ENCODE measurements around the gene PTPRN2.

The PTPRN2 gene

DNA sequence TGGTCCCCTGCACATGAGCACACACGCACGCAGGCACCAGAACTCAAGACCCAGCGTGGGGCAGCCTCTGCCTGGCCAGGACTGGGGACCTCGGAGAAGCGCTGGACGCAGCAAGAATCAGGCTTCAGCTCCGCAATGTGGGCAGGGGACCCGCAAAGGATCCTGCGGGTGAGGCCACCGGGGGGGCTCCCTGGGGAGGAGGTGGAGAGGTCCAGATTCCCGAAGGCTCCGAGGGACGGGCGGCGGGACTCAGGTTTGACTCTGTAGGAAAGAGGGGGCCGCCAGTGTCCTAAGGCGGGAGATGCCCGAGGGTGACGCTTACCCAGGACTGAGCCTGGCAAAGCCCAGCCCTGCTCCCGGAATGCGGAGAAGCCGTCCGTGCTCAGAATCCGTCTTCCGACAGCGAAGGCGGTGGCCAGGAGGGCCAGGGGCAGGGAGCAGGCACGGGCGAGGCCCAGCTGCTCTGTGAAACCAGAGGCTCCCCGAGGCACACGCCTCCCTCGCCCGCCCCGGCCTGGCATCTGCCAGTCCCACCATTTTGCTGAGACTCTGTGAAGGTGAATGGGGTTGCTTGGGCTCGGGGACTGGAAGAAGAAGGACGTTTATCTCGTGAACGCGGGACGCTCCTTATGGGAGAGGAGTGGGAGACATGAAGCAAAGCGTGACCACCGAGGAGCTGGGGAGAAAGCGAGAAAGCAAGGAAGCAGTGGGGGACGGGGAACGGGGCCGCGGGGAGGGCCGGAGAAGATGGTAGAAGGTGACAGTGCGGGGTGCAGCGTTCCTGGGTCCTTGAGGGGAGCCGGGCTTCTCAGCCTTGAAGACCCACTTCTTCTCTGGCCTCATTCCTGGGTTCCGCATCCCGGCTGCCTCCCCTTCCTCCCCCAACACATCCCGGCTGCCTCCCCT, 489.2 kb downstream of the PTPRN2 start:
- DNase-seq = no peak

DNA sequence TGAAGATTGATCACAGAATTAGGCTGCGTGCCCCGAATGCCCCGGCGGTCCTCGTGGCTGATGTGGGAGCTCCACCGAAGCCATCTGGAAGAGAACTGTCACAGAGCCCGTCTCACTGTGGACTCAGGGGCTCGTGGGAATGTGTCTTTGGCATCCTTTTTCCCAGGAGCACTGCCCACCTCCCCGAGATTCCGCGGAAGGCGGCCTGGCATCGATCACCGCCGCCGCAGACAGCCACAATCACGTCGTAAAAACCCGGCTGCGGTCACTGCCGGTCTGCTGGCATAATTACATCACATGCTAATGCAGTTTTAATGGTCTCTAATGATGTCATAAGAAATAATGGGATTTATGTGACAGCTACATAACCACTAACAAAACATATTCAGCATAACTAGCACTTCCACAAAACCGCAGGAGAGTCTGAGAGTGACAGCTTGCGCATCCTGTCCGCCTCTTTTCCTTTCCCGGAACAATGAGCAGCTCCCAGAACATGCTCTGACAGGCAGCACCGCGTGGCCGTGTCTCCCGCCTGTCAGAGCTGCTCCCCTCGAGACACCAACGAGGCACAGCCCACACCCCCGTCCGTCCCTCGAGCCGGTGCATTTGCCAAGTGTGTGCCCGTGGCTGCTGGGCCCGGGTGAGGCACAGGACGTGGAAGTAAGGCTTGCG, 490.0 kb downstream of the PTPRN2 start:
- DNase-seq = no peak

DNA sequence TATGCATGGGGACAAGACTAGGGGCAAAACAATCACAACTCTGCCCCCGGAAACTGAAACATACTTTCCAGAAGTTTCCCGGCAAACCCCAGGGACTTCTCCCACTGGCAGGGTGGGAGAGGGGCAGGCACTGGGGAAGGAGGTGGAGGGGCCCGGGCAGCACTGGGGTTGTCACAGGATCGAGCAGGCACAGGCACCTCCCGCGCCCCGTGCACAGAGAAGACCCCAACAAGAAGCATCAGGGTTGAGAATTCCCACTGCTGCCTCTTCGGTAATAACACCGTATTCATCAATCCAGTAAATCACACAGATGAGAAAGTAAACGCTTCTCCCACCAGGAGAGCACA, 490.5 kb downstream of the PTPRN2 start:
- no peak for DNase-seq

DNA sequence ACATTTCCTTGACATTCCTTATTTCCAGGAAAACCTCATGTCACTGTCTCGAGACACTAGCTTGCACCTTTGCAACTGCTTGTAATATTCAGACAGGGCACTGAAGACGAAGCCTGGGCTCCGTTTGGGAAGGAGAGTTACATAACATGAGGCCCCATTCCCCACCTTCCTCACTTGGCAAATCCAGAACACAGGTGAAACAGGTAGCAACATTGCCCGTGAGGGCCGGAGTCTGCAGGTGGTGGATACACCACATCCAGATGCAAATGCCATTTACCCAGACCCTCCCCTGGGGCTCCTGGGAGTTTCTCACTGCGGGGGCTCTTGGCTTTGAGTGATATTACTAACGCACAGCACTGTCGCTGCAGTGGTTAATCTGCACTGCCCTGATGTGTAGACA, 491.0 kb downstream of the PTPRN2 start:
- DNase-seq = no peak

DNA sequence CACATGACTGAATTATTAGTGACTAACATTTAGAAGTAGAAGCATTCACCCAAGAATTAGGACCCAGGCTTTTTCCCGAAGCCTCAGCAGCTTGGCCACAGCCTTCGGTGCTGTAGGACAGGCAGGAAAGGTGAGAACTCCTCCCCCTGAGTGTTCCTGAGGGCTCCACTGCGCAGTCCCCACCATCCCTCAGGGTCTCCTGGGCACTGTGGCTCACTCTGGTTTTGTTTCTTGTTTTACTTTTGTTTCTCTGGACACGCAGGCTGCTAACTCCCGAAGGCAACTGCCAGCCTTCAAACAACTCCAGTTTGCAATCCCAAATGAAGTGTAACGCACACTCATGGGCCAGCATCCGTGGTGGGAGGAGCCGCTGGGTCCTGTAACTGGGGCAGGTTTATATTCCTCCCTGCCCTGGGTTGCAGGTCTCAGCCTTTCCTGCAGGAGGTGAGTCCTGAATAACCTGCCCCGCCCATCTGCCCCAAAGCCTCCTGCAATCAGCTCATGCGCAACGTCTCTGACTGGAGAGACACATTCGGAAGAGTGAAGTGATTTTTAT, 492.9 kb downstream of the PTPRN2 start:
- DNase-seq = no peak

DNA sequence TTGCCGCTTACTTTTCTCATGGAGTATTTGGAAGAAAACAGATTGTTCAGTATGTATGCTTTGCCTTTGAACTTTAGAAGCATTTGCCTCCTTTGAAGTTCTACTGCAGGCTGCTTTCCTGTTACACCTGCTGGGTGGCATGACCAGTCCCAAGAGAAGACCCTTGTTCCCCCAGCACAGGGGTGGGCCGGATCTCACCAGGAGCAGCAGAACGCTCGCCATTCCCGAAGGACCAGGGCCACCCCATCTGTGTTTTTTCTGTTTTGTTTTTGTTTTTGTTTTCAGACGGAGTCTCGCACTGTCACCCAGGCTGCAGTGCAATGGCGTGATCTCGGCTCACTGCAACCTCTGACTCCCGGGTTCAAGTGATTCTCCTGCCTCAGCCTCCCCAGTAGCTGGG, 493.6 kb downstream of the PTPRN2 start:
- DNase-seq = no peak

DNA sequence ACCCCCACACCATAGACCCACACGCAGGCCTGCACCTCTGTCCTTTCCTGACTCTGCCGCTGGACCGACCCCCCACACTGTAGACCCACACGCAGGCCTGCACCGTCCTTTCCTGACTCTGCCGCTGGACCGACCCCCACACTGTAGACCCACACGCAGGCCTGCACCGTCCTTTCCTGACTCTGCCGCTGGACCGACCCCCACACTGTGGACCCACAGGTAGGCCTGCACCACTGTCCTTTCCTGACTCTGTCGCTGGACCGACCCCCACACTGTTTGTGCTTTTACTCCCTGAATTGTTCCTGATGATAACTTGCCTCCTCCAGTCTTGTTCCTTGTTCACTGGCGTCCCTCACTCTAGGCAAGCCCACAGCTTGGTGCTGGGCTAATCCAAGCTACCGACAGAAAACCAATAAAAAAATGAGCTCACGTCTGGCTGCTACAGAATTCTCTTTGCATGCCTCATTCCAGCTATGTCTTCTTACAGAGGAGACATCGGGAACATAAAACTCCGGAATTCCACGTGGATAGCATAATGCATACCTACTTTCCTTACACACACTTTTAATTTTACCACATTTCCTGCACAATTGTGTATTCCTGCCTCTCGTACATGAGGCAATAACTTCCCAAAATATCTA, 494.3 kb downstream of the PTPRN2 start:
- DNase-seq = no peak

DNA sequence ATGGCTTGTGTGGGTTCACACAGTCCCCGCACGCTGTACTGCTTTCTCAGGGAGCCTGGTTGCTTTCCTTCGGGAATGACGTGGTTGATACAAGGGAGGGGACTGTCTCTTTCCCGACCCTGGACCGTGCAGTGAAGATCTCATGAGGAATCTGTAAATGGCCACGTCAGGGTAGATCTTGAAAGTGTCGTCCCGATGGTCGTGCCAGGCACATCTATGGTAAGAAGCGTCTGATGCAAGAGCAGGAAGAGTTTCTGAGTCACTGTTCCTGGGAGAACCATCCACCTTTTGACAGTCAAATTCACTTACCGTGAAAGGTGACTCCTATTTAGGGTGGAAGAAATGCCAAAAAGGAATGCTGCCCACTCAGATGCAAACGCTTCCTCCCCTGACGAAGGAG, 500.4 kb downstream of the PTPRN2 start:
- DNase-seq = no peak

DNA sequence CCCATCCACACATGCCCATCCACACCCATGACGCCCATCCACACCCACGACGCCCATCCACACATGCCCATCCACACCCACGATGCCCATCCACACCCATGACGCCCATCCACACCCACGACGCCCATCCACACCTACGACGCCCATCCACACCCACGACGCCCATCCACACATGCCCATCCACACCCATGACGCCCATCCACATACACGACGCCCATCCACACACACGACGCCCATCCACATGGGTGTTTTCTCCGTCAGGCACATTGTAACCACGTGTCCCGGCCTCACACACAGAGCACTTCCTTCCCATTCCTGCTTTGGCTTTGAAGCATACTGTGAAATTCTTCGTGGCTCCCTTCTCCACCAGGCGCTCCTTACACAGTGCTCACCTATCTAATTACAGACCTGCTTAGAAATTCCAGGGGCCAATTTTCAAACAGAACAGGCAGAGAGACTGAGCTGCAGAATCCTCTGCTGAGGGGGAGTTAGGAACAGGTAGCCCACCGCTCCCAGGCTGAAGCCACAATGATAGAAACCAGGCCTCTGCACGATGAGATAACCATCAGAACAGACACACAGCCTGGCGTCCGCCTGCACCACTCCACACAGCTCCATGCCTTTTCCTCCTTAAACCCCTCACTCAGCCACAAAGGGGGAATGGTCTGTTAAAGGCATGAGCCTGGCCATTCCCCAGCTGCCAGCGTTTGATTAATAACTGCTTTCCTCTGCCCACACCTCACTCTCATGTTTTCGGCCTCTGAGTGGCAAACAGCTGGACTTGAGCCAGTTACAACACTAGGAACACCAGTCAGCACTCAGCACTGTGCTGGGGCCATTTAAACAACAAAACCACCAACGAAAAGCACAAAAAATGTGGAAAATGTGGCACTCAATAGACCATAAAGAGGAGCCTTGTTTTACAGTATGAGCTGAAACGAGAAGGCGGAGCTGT, 501.6 kb downstream of the PTPRN2 start:
- no peak for DNase-seq

DNA sequence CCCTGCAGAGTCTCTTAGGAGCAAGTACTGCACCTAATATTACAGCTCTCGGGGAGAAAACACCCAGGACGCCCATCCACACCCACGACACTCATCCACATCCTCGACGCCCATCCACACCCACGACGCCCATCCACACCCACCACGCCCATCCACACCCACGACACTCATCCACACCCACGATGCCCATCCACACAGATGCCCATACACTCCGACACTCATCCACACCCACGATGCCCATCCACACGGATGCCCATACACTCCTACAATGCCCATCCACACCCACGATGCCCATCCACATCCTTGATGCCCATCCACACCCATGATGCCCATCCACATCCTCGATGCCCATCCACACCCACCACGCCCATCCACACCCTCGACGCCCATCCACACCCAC, 503.1 kb downstream of the PTPRN2 start:
- no peak for DNase-seq

DNA sequence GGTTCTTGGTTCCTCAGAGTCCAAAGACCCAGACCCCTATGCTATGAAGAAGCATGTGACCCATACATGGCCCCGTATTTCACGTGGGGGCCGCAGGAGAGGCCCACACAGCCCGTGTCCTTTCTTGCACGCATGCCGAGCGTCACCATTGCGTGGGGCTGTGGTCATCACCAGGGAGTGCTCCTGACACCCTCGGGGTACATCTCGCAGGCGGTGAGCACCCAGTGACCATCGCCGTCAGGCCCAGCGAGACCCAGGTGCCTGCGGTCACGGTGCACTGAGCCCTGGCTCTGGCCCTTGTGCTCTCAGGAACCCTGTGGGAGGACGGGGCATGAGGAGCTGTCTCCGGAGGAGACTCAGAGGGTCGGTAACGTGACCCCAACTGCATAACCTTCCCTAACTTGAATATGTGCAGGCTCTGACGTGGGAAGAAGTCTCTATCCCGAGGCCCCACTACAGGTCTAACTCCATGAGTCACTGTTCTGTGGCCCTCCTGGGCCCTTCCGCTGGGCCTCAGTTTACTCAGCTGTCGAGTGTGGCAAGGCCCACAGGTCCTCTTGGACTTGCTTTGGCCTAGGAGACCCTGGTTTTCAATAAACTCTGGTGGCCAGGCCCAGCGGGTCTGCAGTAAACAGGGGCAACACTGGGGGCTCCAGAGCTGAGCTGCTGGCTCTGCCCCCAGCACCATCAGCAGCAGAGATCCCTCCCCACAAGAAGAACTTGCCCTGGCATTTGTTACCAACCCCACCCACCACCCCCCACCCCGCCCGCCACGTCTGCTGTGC, 503.9 kb downstream of the PTPRN2 start:
- no peak for DNase-seq

DNA sequence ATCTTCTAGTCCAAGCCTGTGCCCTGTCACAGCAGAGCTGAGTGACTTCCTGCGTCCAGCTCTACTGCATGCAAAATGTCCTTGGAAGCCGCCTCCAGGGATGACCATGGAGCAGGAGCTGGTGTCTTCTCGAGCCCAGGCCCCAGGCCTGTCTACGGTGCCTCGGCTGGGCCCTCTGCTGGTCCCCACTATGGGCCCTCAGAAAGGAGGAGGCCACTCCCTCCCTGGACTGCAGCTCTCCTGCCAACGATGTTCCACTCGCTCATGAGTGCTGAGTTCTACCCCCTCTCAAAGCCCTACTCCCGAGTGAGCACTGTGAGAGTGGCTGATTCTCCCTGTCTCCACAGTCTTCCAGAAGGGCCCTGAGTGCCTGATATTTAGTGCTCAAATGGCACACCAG, 504.9 kb downstream of the PTPRN2 start:
- no peak for DNase-seq

DNA sequence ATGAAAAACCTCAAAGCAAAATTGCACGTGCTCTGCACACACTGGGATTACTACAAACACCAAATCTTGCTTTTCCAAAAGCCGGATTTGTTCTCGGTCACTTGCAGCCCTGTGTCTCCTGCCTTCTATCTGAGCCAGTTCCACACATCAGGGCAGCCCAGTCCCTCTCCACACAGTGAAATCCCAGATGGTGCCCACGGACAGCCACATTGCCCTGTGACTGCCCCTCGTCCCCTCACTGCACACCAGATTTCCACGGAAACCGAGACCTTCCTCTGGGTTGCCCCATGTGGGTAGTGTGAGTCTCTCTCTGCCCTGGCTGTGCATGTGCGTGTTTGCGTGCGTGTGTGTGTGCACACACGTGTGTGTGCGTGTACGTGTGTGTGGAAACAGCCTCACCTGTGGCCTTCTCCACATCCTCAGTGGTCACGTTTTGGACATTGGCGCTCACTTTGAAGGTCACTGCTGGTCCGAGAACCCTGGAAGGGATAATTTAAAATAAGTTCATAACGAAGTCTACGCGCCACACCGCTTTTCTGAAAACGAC, 506.7 kb downstream of the PTPRN2 start:
- DNase-seq = no peak

DNA sequence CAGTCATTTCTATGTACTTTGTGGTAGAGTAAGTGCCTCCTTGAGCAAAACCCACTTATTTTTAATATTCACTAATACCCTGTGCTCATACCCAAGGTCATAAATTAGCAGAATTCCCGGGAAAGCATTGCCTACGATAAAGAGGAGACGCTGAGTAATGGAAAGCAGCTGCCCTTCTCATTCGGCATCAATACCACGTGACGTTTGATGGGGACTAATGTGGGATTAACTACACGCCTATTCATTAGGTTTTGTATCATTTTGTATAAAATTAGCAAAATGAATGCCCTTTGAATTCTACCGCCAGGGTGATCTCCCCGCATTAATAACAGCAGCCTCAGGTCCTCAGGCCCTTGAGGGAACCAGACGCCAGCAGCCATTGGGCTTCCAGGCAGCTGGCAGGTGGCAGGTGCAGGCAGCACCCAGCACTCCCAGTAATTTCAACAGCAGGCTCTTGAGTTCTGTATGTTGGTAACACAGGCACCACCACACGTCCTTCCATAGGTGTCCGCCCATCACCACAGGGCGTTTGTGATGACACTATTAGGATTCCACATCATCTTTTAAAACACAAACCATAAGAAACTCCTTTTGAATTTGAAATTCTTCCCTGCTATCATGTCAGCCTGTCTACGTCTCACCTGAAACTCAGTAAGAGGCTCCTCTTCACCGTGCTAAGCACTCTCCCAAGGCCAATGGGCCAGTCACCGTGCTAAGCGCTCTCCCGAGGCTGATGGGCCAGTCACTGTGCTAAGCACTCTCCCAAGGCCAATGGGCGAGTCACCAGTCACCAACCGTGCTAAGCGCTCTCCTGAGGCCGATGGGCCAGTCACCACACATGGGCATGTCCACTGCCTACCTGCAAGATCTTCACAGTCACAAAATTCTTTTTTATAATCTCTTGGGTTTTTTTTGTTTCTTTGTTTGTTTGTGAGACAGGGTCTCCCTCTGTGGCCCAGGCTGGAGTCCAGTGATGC, 509.4 kb downstream of the PTPRN2 start:
- no peak for DNase-seq

DNA sequence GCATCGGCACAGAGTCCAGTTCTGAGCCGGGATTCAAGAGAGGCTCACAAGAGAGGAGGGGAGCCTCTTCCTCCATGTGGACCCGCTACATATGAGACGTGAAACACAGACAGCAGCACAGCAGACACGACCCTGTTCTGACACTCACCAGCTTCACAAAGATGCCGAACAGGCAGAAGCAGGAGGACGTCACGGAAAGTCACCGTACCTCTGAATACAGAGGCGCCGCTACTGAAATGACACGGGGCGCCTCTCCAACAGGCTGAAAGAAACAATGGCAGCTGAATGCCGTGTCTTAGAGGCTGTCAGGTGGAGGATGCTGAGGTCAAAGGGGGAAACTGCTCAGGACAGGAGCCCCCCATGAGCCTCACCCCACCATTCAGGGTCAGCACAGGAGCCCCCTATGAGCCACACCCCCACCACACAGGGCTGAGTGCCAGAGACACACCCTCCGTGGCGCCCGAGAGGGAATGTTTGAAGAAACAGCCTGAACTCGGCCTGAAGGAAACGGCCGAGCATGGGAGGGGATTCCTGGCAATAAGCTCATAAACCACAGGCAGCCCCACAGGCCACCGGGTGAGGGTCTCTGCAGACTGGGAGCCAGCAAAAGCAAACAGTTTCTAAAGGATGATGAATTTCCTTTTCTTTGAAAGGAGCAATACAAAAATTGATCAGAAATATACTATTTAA, 510.3 kb downstream of the PTPRN2 start:
- no peak for DNase-seq

DNA sequence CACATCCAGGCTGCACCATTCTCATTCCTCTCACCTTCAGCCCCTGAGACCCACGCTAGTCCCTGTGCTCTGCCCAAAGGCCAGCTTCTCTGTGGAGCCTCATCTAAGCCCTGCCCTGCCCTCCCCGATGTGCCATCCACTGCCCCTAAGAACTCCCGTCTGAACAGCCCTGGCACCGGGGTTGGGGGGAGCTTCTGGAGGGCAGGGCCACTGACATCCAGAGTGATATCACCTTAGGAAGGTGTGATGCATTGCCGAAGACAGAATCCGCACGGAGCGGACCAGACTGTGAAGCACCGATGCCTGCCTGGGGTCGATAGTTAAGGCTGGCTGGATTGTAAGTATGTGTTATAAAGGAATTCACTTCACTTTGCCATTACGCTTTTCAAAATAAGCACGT, 511.0 kb downstream of the PTPRN2 start:
- DNase-seq = no peak

DNA sequence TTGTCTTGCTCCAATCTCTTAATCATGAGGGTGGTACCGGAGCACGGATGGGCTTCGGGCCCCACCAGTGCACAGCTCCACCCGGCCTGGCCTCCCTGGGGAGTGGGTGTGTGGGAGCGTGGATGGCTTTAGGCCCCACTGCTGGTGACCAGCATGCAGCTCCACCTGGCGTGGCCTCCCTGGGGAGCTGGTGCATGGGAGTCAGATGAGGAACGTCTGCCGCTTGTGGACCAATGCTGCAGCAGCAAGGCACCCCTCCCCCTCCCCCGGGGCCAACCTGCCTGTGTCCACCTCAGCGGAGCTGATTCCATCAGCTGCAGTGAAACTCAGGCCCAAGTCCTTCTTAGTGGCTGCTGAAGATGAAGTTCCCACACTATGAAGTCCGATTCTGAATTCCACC, 511.4 kb downstream of the PTPRN2 start:
- DNase-seq = no peak

DNA sequence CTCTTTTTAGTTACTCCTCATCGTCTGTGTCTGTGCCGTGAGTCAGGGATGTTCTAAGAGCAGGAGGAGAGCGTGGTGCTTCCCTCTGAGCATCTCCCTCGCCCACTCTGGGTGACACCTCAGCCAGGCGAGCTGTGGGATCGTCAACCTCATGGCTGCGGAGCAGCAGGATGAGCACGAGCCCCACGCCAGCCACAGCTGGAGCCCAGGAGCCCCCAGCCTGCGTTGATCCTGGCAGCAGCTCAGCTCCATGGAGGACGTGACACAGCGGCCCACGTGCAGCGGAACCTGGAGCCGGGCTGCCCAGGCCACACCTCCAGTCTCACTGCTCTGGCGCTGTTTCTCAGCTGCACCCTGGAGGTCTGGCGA, 512.0 kb downstream of the PTPRN2 start:
- no peak for DNase-seq

DNA sequence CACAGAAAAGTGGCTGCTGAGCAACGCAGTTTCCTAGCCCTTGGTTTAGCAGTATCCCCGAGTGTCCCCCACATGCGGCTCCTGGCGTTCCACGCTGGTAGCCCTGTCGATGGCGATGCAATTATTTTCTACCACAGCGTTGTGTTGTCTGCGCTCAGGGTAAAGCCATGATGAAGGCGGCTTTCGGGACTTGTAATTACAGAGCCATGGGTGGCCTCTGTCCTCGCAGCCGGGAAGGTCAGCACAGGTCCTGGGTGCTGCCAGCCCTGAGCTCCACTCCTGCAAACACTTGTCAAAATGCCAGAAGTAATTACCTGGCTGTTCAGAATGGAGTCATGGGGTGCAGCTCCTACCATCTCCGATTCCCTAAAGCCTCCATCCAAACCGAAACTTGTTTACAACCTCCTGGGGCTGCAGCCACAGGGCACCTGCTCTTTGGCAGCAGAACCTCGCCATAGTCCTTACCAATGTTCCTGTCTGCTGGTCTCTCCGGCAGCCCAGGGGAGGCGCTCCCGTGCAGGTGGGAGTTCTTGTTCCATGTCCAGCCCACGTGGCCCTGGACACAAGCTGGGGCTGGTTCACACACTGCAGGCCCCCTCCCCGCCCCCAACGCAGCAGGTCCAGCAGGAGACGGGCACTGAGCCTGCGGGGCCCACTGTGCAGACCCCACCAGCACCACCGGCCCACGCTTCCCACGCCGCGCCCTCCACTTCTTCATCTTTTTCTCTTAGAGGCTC, 512.6 kb downstream of the PTPRN2 start:
- no peak for DNase-seq

Data from SIG-M5 (cell line).